GM12872 (cell line): ENCODE results near the gene COX5A.

ENCODE experiments used
- CTCF ChIP-seq: IDR thresholded peaks from 3 replicates; pipeline ENCODE4 v1.5.1; 2011; ENCODE audit warnings: low read depth, mild to moderate bottlenecking, low read length, moderate library complexity; ENCODE audit not compliant: insufficient read depth

Gene COX5A

GRCh38 chr15:74967670-74968069 is 29.8 kb upstream of the COX5A start:
- TF ChIP-seq CTCF = no peak

GRCh38 chr15:74964794-74965193 is 26.9 kb upstream of the COX5A start:
- no peak for TF ChIP-seq CTCF

- no peak for TF ChIP-seq CTCF
These were observed 25.3 kb upstream of the COX5A start for GRCh38 chr15:74963213-74963612.

DNA sequence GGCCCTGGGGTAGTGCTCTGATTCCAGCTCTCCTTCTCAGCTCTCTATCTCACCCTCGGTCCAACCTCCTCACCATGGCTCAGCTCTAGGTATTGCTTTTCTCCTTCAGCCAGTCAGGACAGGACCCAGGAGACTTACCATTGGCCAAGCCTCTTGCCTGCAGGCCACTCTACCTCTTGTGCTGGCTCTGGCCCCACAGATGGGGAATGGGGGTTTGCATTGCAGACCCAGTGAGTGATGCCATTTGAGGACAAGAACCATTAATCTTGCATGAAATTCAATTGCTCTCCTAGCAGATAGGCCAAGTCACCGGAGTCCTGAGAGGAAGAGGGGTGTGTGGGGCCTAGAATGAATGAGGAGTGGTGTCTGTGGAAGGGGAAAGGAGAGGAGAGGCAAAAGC is 24.8 kb upstream of the COX5A start:
- no peak for TF ChIP-seq CTCF

DNA sequence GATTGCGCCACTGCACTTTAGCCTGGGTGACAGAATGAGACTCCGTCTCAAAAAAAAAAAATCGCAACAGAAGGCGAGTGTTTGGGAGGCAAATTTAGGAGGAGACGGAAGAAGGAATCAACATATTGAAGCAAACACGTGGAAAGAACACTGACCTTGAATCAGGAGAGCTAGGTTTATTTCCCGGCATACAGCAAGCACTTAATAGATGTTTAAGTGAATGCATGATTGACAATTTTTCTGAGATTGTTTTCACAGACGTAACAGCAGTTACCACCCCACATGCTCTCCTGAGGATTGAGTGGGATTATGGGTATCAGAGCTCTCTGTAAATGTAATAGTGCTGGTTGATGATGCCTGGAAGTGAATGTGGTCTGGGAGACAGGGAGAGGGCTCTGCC is 24.3 kb upstream of the COX5A start:
- TF ChIP-seq CTCF = no peak

GRCh38 chr15:74961616-74962015 is 23.7 kb upstream of the COX5A start:
- TF ChIP-seq CTCF = no peak

- no peak for TF ChIP-seq CTCF
These were observed 23.2 kb upstream of the COX5A start for GRCh38 chr15:74960995-74961588.
